Right cardiac atrium (tissue), 5 donors: ENCODE measurements around the gene RXFP2. TPM values are rescaled to one million over a fixed set of nuclear protein-coding genes. Genes with fewer than 3 reads are reported as not detected.
A peak's percentile ranks its signal among the peaks of the same experiment; 100 is the strongest.

Experiments
- ATAC-seq, 2 donors: fragments of 200-7000 bp; cut with Tn5 transposase; one replicate each; pipeline versions ENCODE4 v1.8.0 to v1.9.1; 2020; ENCODE audit warnings: moderate library complexity in 2 of 2, mild to moderate bottlenecking in 1 of 2
- DNase-seq, 3 donors: peaks; one replicate each; pipeline ENCODE4 v3.0.0-alpha.2; 2020
- H3K27ac ChIP-seq: one replicate; pipeline ENCODE4 v1.5.1; 2013; ENCODE audit warnings: mild to moderate bottlenecking, low read length, control low read depth, moderate library complexity
- H3K27me3 ChIP-seq: one replicate; pipeline ENCODE4 v1.6.1; 2013; ENCODE audit not compliant: control insufficient read depth, insufficient read depth
- H3K4me1 ChIP-seq: one replicate; pipeline ENCODE4 v1.6.1; 2013; ENCODE audit warnings: low read length; ENCODE audit not compliant: control insufficient read depth, insufficient read depth
- H3K4me3 ChIP-seq: one replicate; pipeline ENCODE4 v1.5.1; 2013; ENCODE audit warnings: low read length, control low read depth
- H3K9me3 ChIP-seq: one replicate; pipeline ENCODE4 v1.6.1; 2013; ENCODE audit warnings: low read length; ENCODE audit not compliant: control insufficient read depth
- WGBS: extraction: QIAGEN DNeasy Blood & Tissue Kit; methylation state at CpG from one replicate; pipeline ENCODE4 v1.1.7; 2013; 5-methylcytosine and 5-hydroxymethylcytosine counted together
- intact Hi-C, 4 donors: fragments of 100-400 bp; cut with DNase I; formaldehyde crosslinking; loops; one replicate each; pipeline versions ENCODE4 v1.11.0 to v1.14.0; 2022 to 2023
- polyA plus RNA-seq: library from polyadenylated mRNA; stranded (reverse); fragments of 200-250 nt; gene quantifications from one replicate; pipeline ENCODE4 v1.2.3, GENCODE V29; 2013
- total RNA-seq, 4 donors: library from RNA; stranded (reverse); fragmentation: NEBNext Ultra II Directional; extraction: Animal tissue kit (Norgen Biotek cat#: 25700); gene quantifications; one replicate each; pipeline ENCODE4 v1.2.1, GENCODE V29; 2021
- donor health status: healthy with polysubstance abuse.
- donor health status: DM: no; HTN: yes; CAD: no.
- donor health status: DM: no; HTN: no; CAD: no.
- donor health status: DM: no; HTN: yes; CAD: no; lungs with severe emphysema.
- donor health status: DM: yes; HTN: yes; CAD: no.

The RXFP2 gene
- total and polyA plus RNA-seq, 5 donors = not detected

DNA sequence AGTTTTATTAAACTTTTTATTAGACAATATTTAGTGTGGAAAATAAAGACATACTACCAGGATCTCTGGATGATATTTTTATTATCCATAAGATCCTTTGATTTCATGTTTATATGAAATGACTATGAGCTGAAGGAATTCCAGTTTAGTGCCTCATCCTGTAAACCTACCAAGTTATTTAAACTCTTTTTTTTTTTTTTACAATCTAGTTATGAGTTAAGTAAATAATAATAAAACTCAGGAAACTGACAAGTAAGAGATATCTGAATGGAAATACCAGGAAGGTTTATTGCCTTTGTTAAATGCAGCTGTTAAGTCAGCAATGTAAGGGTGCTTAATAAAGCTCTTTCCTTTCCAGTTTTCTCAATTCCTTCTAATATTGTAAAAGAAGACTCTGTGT, 53.9 kb downstream of the RXFP2 start:
- Histone ChIP-seq H3K4me1 (no peaks in the 10 kb centered on the region), H3K27me3 (no peaks in the 10 kb centered on the region), H3K27ac (no peak overlapping the region), H3K4me3 (no peak overlapping the region), H3K9me3 (no peaks in the 10 kb centered on the region)
- DNase-seq (no peak), ATAC-seq (no peak)
- intact Hi-C loops = loop anchor here in 1 of 4 donors (10.0 kb wide), 1 partner anchor 358 kb away; no protein-coding TSS in a partner anchor

- Histone ChIP-seq H3K27me3 (no peaks in the 10 kb centered on the region), H3K27ac (no peak overlapping the region), H3K9me3 (no peaks in the 10 kb centered on the region), H3K4me1 (no peaks in the 10 kb centered on the region), H3K4me3 (no peak overlapping the region)
- DNase-seq (peak in 2 of 3 donors; percentile 31 to 61), ATAC-seq (peak; percentile 64 to 72)
- intact Hi-C loops = loop anchor here in 1 of 4 donors (10.0 kb wide), 1 partner anchor 360 kb away; no protein-coding TSS in a partner anchor
- WGBS = 79% methylated on average over 3 of the region's 3 CpGs
Measured at GRCh38 chr13:31794452-31794851, 55.1 kb downstream of the RXFP2 start.

DNA sequence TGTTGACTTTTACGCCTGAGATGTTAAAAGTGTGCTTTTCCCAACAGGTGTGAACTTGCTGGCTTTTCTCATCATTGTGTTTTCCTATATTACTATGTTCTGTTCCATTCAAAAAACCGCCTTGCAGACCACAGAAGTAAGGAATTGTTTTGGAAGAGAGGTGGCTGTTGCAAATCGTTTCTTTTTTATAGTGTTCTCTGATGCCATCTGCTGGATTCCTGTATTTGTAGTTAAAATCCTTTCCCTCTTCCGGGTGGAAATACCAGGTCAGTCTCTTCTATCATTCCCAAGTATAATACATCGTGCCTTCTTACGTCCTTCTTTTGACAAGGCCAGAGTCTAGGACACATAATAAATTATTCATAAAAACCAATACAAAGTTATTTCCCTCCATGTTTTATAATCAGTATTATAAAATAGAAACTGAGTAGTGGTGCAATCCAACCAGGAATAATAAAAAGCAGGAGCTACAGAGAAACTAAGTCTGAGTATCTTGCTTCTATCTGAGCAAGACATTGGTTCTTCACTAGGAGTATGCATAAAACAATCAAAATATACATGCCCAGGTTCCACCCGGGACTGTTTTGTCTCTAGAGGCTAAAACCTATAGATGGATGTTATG, 57.9 kb downstream of the RXFP2 start:
- intact Hi-C loops = loop anchor here in 1 of 4 donors (10.0 kb wide), 1 partner anchor 362 kb away; no protein-coding TSS in a partner anchor
- ATAC-seq (peak in 1 of 2 donors; percentile 18), DNase-seq (no peak)
- H3K4me1 ChIP-seq = no peaks in the 10 kb centered on the region
- 33% methylated on average over 7 of the region's 7 CpGs for WGBS
- no peak overlapping the region for H3K4me3 ChIP-seq
- H3K27ac ChIP-seq = no peak overlapping the region
- no peaks in the 10 kb centered on the region for H3K27me3 ChIP-seq
- H3K9me3 ChIP-seq = no peaks in the 10 kb centered on the region

DNA sequence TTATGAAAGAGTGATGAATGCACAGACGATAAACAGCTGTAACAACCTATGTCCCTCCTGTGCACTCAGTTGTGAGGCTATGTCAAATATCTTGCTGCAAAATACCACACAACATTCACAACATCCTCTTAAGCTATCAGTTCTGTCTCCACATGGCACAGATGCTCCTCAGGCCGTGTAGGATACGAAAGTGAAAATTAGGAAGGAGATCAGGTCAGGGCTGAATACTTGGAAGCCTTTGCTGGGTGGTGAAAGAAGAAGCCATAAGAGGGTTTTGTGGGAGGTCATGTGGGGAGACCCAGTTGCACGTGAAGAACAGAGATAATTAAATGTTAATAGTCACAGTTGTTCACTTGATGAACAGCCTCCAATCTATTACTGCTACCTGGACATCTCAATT, 58.9 kb downstream of the RXFP2 start:
- Histone ChIP-seq H3K9me3 (no peaks in the 10 kb centered on the region), H3K4me1 (no peaks in the 10 kb centered on the region), H3K4me3 (no peak overlapping the region), H3K27ac (no peak overlapping the region), H3K27me3 (no peaks in the 10 kb centered on the region)
- ATAC-seq (no peak), DNase-seq (no peak)
- intact Hi-C loops = loop anchor here in 1 of 4 donors (10.0 kb wide), 1 partner anchor 363 kb away; no protein-coding TSS in a partner anchor
- 64% methylated on average over 4 of the region's 4 CpGs for WGBS

DNA sequence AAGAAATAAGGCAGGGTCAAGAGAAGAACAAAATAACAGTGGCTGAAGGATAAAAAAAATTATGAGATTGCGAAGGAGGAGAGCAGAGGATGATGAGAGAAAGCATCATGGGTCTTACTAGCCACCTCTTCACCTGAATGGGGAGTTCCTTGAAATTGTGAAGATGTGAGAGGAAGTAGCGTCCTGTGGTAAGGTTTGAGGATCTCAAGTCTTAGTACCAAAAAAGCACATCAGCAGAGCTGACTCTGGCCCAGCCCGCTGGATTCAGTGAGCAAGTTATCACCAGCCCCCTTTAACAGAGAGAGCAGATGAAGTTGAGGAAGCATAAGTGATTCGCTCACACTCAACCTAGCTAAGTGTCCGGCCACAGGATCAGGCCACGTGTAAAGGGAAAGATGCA, 61.8 kb downstream of the RXFP2 start:
- intact Hi-C loops = no loop called here
- 92% methylated on average over 6 of the region's 6 CpGs for WGBS
- H3K9me3 ChIP-seq = no peaks in the 10 kb centered on the region
- no peak overlapping the region for H3K4me3 ChIP-seq
- DNase-seq (no peak), ATAC-seq (no peak)
- no peaks in the 10 kb centered on the region for H3K4me1 ChIP-seq
- no peak overlapping the region for H3K27ac ChIP-seq
- H3K27me3 ChIP-seq = no peaks in the 10 kb centered on the region

GRCh38 chr13:31803311-31803710, 64.0 kb downstream of the RXFP2 start:
- ATAC-seq = no peak
- whole genome bisulfite sequencing = 66% methylated on average over 1 of the region's 1 CpG
- intact Hi-C loops = no loop called here

DNA sequence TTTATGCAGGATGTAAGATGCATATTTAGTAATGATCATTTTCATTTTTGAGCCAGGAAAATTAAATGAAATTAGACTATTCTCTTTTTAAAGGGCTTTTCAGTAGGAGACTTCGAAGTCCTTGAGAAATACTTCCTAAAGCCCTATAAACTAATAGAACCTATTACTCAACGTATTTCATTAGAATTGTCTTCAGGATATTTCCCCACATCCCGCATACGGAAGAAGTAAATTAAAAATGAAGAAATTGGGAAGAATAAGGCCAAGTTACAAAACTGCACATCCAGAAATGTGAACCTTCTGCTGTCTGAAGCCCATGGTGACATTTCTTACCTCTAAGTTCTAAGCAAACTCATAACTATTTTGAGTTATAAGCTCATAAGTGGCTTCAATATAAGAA, 66.5 kb downstream of the RXFP2 start:
- no peaks in the 10 kb centered on the region for H3K4me1 ChIP-seq
- 86% methylated on average over 4 of the region's 4 CpGs for WGBS

More at GRCh38 chr13:31803311-31803710, 64.0 kb downstream of the RXFP2 start:
- Histone ChIP-seq H3K27me3 (no peaks in the 10 kb centered on the region), H3K27ac (no peak overlapping the region), H3K4me1 (no peaks in the 10 kb centered on the region), H3K4me3 (no peak overlapping the region), H3K9me3 (no peaks in the 10 kb centered on the region)
- DNase-seq = no peak

GRCh38 chr13:31807090-31807541, 67.8 kb downstream of the RXFP2 start:
- Histone ChIP-seq H3K4me3 (no peak overlapping the region), H3K4me1 (no peaks in the 10 kb centered on the region), H3K27me3 (no peaks in the 10 kb centered on the region), H3K9me3 (no peaks in the 10 kb centered on the region), H3K27ac (no peak overlapping the region)
- ATAC-seq = no peak
- DNase-seq = no peak
- intact Hi-C loops = no loop called here
- 29% methylated on average over 2 of the region's 2 CpGs for WGBS

More for the DNA sequence above, 66.5 kb downstream of the RXFP2 start:
- no peak overlapping the region for H3K27ac ChIP-seq
- ATAC-seq = no peak
- no peaks in the 10 kb centered on the region for H3K9me3 ChIP-seq
- H3K27me3 ChIP-seq = no peaks in the 10 kb centered on the region
- DNase-seq = no peak
- intact Hi-C loops = no loop called here
- no peak overlapping the region for H3K4me3 ChIP-seq

- 86% methylated on average over 5 of the region's 5 CpGs for WGBS
- Histone ChIP-seq H3K4me1 (no peaks in the 10 kb centered on the region), H3K4me3 (no peak overlapping the region), H3K9me3 (no peaks in the 10 kb centered on the region), H3K27me3 (no peaks in the 10 kb centered on the region), H3K27ac (no peak overlapping the region)
- ATAC-seq (no peak), DNase-seq (no peak)
- intact Hi-C loops = no loop called here
Measured at GRCh38 chr13:31814536-31814935, 75.2 kb downstream of the RXFP2 start.

GRCh38 chr13:31815361-31816144, 76.2 kb downstream of the RXFP2 start:
- no peaks in the 10 kb centered on the region for H3K4me1 ChIP-seq
- DNase-seq (no peak), ATAC-seq (no peak)
- H3K27me3 ChIP-seq = no peaks in the 10 kb centered on the region
- no peak overlapping the region for H3K4me3 ChIP-seq
- 48% methylated on average over 1 of the region's 1 CpG for WGBS
- H3K9me3 ChIP-seq = no peaks in the 10 kb centered on the region
- intact Hi-C loops = no loop called here
- no peak overlapping the region for H3K27ac ChIP-seq

GRCh38 chr13:31818236-31818635, 78.9 kb downstream of the RXFP2 start:
- ATAC-seq = no peak
- DNase-seq = no peak
- H3K27me3 ChIP-seq = no peaks in the 10 kb centered on the region
- no peaks in the 10 kb centered on the region for H3K4me1 ChIP-seq
- no peak overlapping the region for H3K27ac ChIP-seq
- no peaks in the 10 kb centered on the region for H3K9me3 ChIP-seq
- intact Hi-C loops = no loop called here
- H3K4me3 ChIP-seq = no peak overlapping the region
